NB4 (cell line): ENCODE measurements around the gene MYNN.

ENCODE experiments used
- MAX ChIP-seq: IDR thresholded peaks from 2 replicates; pipeline ENCODE4 v1.6.1; 2011; ENCODE audit warnings: low read depth, low read length
- TF ChIP-seq, protein P1 (sequence below): IDR thresholded peaks from one replicate; pipeline ENCODE4 v1.5.1; 2012; ENCODE audit warnings: low read depth, low read length

- TF ChIP-seq, protein P1, sequence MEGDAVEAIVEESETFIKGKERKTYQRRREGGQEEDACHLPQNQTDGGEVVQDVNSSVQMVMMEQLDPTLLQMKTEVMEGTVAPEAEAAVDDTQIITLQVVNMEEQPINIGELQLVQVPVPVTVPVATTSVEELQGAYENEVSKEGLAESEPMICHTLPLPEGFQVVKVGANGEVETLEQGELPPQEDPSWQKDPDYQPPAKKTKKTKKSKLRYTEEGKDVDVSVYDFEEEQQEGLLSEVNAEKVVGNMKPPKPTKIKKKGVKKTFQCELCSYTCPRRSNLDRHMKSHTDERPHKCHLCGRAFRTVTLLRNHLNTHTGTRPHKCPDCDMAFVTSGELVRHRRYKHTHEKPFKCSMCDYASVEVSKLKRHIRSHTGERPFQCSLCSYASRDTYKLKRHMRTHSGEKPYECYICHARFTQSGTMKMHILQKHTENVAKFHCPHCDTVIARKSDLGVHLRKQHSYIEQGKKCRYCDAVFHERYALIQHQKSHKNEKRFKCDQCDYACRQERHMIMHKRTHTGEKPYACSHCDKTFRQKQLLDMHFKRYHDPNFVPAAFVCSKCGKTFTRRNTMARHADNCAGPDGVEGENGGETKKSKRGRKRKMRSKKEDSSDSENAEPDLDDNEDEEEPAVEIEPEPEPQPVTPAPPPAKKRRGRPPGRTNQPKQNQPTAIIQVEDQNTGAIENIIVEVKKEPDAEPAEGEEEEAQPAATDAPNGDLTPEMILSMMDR, result no peak
- no peak for TF ChIP-seq MAX
Observed at GRCh38 chr3:169744366-169745054, 28.7 kb upstream of the MYNN start.
